Heart right ventricle (tissue), 16 donors: ENCODE results near the gene UBE3C. TPM values are rescaled to one million over a fixed set of nuclear protein-coding genes. Genes with fewer than 3 reads are reported as not detected.
"Not testable (repeated sequence)": the region's sequence is repeated elsewhere in the genome, so short reads cannot be mapped to it uniquely, and the experiment has no call there.

Experiments used
- ATAC-seq, 8 donors: fragments of 200-7000 bp; cut with Tn5 transposase; one replicate each; pipeline ENCODE4 v1.9.1; 2020; ENCODE audit warnings: mild to moderate bottlenecking in 8 of 8, moderate library complexity in 8 of 8, moderate number of reproducible peaks in 1 of 8
- DNase-seq, 2 donors: peaks; one replicate each; pipeline ENCODE4 v3.0.0-alpha.2; 2020
- H3K27ac ChIP-seq, 10 donors: fragments of 200-600 bp; sonication (generic) in 2 of 10; one replicate each; pipeline versions ENCODE4 v1.5.0 to v1.8.0; 2020 to 2022; ENCODE audit warnings: mild to moderate bottlenecking in 3 of 10
- H3K27me3 ChIP-seq, 7 donors: fragments of 200-600 bp; one replicate each; pipeline ENCODE4 v1.8.0; 2021 to 2022; ENCODE audit warnings: mild to moderate bottlenecking in 2 of 7
- H3K36me3 ChIP-seq, 9 donors: fragments of 200-600 bp; sonication (generic) in 1 of 9; one replicate each; pipeline versions ENCODE4 v1.5.0 to v1.8.0; 2020 to 2022; ENCODE audit warnings: mild to moderate bottlenecking in 2 of 9
- H3K4me1 ChIP-seq, 9 donors: fragments of 200-600 bp; sonication (generic) in 1 of 9; one replicate each; pipeline versions ENCODE4 v1.5.0 to v1.8.0; 2020 to 2022; ENCODE audit warnings: mild to moderate bottlenecking in 4 of 9
- H3K4me3 ChIP-seq, 10 donors: fragments of 200-600 bp; sonication (generic) in 2 of 10; one replicate each; pipeline versions ENCODE4 v1.5.0 to v1.8.0; 2020 to 2022; ENCODE audit warnings: mild to moderate bottlenecking in 7 of 10, moderate library complexity in 2 of 10
- H3K9me3 ChIP-seq, 11 donors: fragments of 200-600 bp in 10 of 11; sonication (generic) in 2 of 11; one replicate each; pipeline versions ENCODE4 v1.5.0 to v1.8.0; 2013 to 2022; ENCODE audit warnings: mild to moderate bottlenecking in 2 of 11, control low read depth in 1 of 11, moderate library complexity in 1 of 11
- WGBS, 2 donors: extraction: QIAGEN DNeasy Blood & Tissue Kit; methylation state at CpG; one replicate each; pipeline ENCODE4 v1.1.7; 2013; ENCODE audit warnings: inconsistent platforms in 1 of 2; 5-methylcytosine and 5-hydroxymethylcytosine counted together
- intact Hi-C, 10 donors: fragments of 100-400 bp; cut with DNase I; formaldehyde crosslinking; loops; one replicate each; pipeline versions ENCODE4 v1.11.1 to v1.14.2; 2022
- polyA plus RNA-seq, 2 donors: library from polyadenylated mRNA; stranded (reverse); fragments of 200-250 nt; gene quantifications; one replicate each; pipeline ENCODE4 v1.2.3, GENCODE V29; 2013
- total RNA-seq, 10 donors: library from RNA; stranded (reverse); fragmentation: NEBNext Ultra II Directional in 3 of 10; extraction: Animal tissue kit (Norgen Biotek cat#: 25700) in 3 of 10; gene quantifications; one replicate each; pipeline versions ENCODE4 v1.2.1 to v1.2.4, GENCODE V29; 2021 to 2023
- TF ChIP-seq, protein P1 (sequence below), 9 donors: fragments of 200-600 bp; sonication (generic) in 2 of 9; IDR thresholded peaks; one replicate each; pipeline versions ENCODE4 v1.5.0 to v1.8.0; 2021 to 2022; ENCODE audit warnings: antibody characterized with exemption in 9 of 9, mild to moderate bottlenecking in 5 of 9, moderate library complexity in 1 of 9
- donor health status: Arrhythmogenic right ventricular cardiomyopathy.
- donor health status: ischemic (EF 13 %, LVEDD 7.1; RV severe dilation, severe dysfunction).
- donor health status: healthy with polysubstance abuse.
- donor health status: DM: no; HTN: yes; CAD: no.
- donor health status: DM: no; HTN: no; CAD: no.
- donor health status: ischemic (EF 25% LVEDD 6.9; RV normal size, moderate dysfunction).
- donor health status: ischemic (EF 25% LVEDD 5.7; RV mildly dilated, moderate dysfunction).
- donor health status: healthy.
- donor health status: DM: yes; HTN: yes; CAD: no.
- donor health status: Ischemic cardiomyopathy.
- donor health status: ischemic (EF 35%, LVEDD 5.7; RV mildly dilated, moderate dysfunction).
- donor health status: nonischemic (EF 11% LVEDD 7.7; RV severe dilation, severe dysfunction).
- donor health status: DM: yes; HTN: yes; CAD: no.
- donor health status: PGD.
- donor health status: ischemic (EF 29% LVEDD 5.4; RV normal size, mild dysfunction).
- donor health status: nonischemic (EF 23%, LVEDD 6.1; RV moderate dilation, normal function).

UBE3C gene
- total and polyA plus RNA-seq, 12 donors, result 10.5 to 53.8 (median 48.8) TPM

DNA sequence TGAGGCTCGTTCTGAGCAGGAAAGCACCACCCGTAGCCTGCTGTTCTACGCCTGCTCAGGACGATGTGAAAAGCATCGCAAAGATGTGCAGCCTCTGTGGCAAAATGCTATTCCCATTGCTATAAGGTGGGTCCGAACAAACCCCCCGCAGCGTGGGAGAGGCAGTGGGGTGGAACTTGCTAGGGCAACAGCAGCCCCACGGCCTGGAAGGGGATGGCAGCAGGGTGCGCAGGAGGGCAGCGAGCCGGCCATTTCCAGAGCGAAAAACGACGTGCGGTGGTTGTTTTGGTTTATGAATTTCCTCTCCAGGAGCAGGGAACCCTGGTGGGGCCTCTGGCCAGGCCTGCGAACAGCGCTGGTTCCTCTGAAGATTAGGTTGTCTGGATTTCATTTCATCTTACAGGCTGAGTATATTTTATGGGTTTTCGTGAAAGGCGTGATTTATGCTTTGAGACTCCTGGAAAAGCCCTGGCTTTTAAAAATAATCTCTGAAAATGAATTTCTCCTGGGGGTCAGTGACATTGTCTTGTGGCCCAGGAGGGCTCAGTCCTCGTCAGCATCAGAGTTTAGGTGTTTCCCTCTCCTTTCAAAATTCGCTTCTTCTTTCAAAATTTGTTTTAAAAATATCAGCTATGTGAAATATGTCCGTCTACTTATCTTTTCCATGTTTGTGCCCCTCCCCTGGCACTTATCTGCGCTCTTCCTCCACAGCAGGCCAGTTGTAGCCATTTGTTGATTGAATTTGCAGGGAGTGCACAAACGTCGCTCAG lies 42.3 kb upstream of the UBE3C start:
- no peaks in the 10 kb centered on the region for H3K4me1 ChIP-seq
- no peak overlapping the region for H3K27ac ChIP-seq
- peaks cover 0 to 13% (median 5%) of the 10 kb centered on the region in 7 donors for H3K27me3 ChIP-seq
- no peaks in the 10 kb centered on the region for H3K36me3 ChIP-seq
- H3K9me3 ChIP-seq, result peaks cover 0 to 25% (median 2%) of the 10 kb centered on the region in 11 donors
- no peak for ATAC-seq
- intact Hi-C loops, result no loop called here
- no peak for DNase-seq
- WGBS, 2 donors, result 68 to 69% methylated on average over 26 of the region's 26 CpGs
- H3K4me3 ChIP-seq, result no peak overlapping the region
- TF ChIP-seq, protein P1, sequence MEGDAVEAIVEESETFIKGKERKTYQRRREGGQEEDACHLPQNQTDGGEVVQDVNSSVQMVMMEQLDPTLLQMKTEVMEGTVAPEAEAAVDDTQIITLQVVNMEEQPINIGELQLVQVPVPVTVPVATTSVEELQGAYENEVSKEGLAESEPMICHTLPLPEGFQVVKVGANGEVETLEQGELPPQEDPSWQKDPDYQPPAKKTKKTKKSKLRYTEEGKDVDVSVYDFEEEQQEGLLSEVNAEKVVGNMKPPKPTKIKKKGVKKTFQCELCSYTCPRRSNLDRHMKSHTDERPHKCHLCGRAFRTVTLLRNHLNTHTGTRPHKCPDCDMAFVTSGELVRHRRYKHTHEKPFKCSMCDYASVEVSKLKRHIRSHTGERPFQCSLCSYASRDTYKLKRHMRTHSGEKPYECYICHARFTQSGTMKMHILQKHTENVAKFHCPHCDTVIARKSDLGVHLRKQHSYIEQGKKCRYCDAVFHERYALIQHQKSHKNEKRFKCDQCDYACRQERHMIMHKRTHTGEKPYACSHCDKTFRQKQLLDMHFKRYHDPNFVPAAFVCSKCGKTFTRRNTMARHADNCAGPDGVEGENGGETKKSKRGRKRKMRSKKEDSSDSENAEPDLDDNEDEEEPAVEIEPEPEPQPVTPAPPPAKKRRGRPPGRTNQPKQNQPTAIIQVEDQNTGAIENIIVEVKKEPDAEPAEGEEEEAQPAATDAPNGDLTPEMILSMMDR (IDR thresholded peaks at IDR 0.05), result no peak

DNA sequence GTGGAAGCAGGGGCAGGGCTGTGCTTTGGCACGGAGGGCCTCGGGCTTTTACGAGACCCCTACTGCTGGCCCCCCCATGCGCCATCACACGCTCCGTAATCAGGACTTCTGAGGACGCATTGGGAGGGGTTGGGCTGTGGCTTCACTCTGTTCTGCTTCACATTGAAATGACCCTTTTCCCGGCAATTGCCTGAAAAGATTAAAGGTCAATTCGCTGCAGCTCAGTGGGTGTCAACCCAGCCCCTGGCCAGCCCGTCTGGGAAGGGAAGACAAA lies 41.7 kb upstream of the UBE3C start:
- ATAC-seq (no peak), DNase-seq (no peak)
- WGBS, 2 donors, result 39 to 43% methylated on average over 10 of the region's 10 CpGs
- intact Hi-C loops, result no loop called here
- Histone ChIP-seq H3K4me1 (no peaks in the 10 kb centered on the region), H3K4me3 (no peak overlapping the region), H3K27me3 (peaks cover 0 to 13% (median 5%) of the 10 kb centered on the region in 7 donors), H3K36me3 (no peaks in the 10 kb centered on the region), H3K27ac (no peak overlapping the region), H3K9me3 (peaks cover 0 to 25% (median 2%) of the 10 kb centered on the region in 11 donors)
- TF ChIP-seq, protein P1 (IDR thresholded peaks at IDR 0.05), result no peak

DNA sequence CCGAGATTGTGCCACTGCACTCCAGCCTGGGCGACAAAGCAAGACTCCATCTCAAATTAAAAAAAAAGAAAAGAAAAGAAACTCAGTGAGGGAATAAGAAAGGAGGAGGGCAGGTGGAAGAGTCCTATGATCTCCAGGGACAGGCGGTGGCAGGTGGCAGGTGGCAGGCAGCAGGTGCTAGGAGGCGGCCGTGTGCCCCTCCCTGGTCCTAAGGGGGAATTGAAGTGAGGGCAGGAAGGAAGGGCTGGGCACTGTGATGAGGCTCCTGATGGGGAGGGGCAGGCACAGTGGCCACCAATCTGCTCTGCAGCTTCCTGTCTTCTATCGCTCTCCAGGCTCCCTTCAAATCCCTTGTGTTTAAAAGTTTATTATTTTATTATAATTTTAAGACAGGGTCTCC lies 41.2 kb upstream of the UBE3C start:
- ATAC-seq (no peak), DNase-seq (no peak)
- H3K36me3 ChIP-seq, result no peaks in the 10 kb centered on the region
- intact Hi-C loops, result no loop called here
- peaks cover 0 to 22% (median 2%) of the 10 kb centered on the region in 11 donors for H3K9me3 ChIP-seq
- TF ChIP-seq, protein P1 (IDR thresholded peaks at IDR 0.05), result no peak
- H3K4me3 ChIP-seq, result no peak overlapping the region
- H3K27me3 ChIP-seq, result peaks cover 0 to 13% (median 4%) of the 10 kb centered on the region in 7 donors
- 65 to 66% methylated on average over 6 of the region's 6 CpGs for WGBS, 2 donors
- no peaks in the 10 kb centered on the region for H3K4me1 ChIP-seq
- no peak overlapping the region for H3K27ac ChIP-seq

DNA sequence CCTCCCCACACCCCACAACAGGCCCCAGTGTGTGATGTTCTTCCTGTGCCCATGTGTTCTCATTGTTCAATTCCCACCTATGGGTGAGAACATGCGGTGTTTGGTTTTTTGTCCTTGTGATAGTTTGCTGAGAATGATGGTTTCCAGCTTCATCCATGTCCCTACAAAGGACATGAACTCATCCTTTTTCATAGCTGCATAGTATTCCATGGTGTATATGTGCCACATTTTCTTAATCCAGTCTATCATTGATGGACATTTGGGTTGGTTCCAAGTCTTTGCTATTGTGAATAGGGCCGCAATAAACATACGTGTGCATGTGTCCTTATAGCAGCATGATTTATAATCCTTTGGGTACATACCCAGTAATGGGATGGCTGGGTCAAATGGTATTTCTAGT lies 38.7 kb upstream of the UBE3C start:
- H3K27ac ChIP-seq, ATAC-seq, H3K4me1 ChIP-seq, intact Hi-C loops, DNase-seq, H3K4me3 ChIP-seq, H3K36me3 ChIP-seq: not testable (repeated sequence)
- WGBS, 2 donors, result 90 to 100% methylated on average over 2 to 3 of the region's 3 CpGs
- H3K9me3 ChIP-seq, result peaks cover 0 to 21% (median 0%) of the 10 kb centered on the region in 11 donors
- H3K27me3 ChIP-seq, result peaks cover 0 to 13% (median 4%) of the 10 kb centered on the region in 7 donors

DNA sequence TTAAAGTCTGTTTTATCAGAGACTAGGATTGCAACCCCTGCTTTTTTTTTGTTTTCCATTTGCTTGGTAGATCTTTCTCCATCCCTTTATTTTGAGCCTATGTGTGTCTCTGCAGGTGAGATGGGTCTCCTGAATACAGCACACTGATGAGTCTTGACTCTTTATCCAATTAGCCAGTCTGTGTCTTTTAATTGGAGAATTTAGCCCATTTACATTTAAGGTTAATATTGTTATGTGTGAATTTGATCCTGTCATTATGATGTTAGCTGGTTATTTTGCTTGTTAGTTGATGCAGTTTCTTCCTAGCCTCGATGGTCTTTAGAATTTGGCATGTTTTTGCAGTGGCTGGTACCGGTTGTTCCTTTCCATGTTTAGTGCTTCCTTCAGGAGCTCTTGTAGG lies 35.1 kb upstream of the UBE3C start:
- 77 to 81% methylated on average over 2 of the region's 2 CpGs for WGBS, 2 donors
- intact Hi-C loops, ATAC-seq, H3K4me3 ChIP-seq, H3K36me3 ChIP-seq, DNase-seq, H3K4me1 ChIP-seq, H3K27me3 ChIP-seq, H3K27ac ChIP-seq: not testable (repeated sequence)
- H3K9me3 ChIP-seq, result peaks cover 0 to 30% (median 0%) of the 10 kb centered on the region in 11 donors
